ENCODE measurements around the gene CHMP5. TPM values are rescaled to one million over a fixed set of nuclear protein-coding genes. Genes with fewer than 3 reads are reported as not detected.

CHMP5 gene
- polyA plus RNA-seq, 3 donors = 33.5 to 72.5 (median 65.0) TPM

- peaks cover 91 to 100% of the 10 kb centered on the region in 2 donors for H3K36me3 ChIP-seq (replicated peaks in 1 of 2; ENCODE audit: control insufficient read depth in 1 of 2, insufficient read depth in 2 of 2, low read length in 2 of 2)
- DNase-seq = no peak
- H3K9ac ChIP-seq (ENCODE audit: insufficient read depth, low read length, poor library complexity, severe bottlenecking) = no peak overlapping the region
- H3K27me3 ChIP-seq (ENCODE audit: control insufficient read depth in 2 of 2, insufficient read depth in 2 of 2, low read length in 2 of 2) = no peaks in the 10 kb centered on the region
- no peaks in the 10 kb centered on the region for H3K4me1 ChIP-seq (ENCODE audit: control insufficient read depth in 1 of 2, insufficient read depth in 2 of 2, low read length in 2 of 2)
- intact Hi-C loops (cut with micrococcal nuclease) = no loop called here
- H3K27ac Mint-ChIP-seq = no peak overlapping the region
- no peak overlapping the region for H3K4me3 Mint-ChIP-seq
- no peak overlapping the region for H3K4me3 ChIP-seq (replicated peaks in 1 of 3; ENCODE audit: low read depth in 2 of 3, low read length in 3 of 3)
- H3K4me1 Mint-ChIP-seq = no peaks in the 10 kb centered on the region
- no peaks in the 10 kb centered on the region for H3K9me3 Mint-ChIP-seq
- H2AFZ ChIP-seq (ENCODE audit: insufficient read depth, low read depth, low read length, poor library complexity, severe bottlenecking) = no peak overlapping the region
- H3K27ac ChIP-seq (ENCODE audit: low read depth in 1 of 2, low read length in 2 of 2) = no peak overlapping the region
- no peak overlapping the region for H3K4me2 ChIP-seq (replicated peaks; ENCODE audit: extremely low read depth, low read length, poor library complexity, severe bottlenecking)
- H3K9me3 ChIP-seq (replicated peaks in 1 of 2; ENCODE audit: control insufficient read depth in 1 of 2, insufficient read depth in 1 of 2, low read length in 2 of 2) = no peaks in the 10 kb centered on the region
- peaks cover 23% of the 10 kb centered on the region for H3K79me2 ChIP-seq (ENCODE audit: insufficient read depth, low read length)
- no peaks in the 10 kb centered on the region for H3K27me3 Mint-ChIP-seq (ENCODE audit: low read depth in 3 of 3)
- WGBS (ENCODE audit: insufficient coverage) = no CpG with 5 or more reads among the region's 1 CpG
- peaks cover 9% of the 10 kb centered on the region for H4K20me1 ChIP-seq (ENCODE audit: insufficient read depth, low read length)
- TF ChIP-seq, protein P1, sequence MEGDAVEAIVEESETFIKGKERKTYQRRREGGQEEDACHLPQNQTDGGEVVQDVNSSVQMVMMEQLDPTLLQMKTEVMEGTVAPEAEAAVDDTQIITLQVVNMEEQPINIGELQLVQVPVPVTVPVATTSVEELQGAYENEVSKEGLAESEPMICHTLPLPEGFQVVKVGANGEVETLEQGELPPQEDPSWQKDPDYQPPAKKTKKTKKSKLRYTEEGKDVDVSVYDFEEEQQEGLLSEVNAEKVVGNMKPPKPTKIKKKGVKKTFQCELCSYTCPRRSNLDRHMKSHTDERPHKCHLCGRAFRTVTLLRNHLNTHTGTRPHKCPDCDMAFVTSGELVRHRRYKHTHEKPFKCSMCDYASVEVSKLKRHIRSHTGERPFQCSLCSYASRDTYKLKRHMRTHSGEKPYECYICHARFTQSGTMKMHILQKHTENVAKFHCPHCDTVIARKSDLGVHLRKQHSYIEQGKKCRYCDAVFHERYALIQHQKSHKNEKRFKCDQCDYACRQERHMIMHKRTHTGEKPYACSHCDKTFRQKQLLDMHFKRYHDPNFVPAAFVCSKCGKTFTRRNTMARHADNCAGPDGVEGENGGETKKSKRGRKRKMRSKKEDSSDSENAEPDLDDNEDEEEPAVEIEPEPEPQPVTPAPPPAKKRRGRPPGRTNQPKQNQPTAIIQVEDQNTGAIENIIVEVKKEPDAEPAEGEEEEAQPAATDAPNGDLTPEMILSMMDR (IDR thresholded peaks at IDR 0.05) = no peak
- H3K36me3 Mint-ChIP-seq = peaks cover 29 to 58% of the 10 kb centered on the region in 2 donors
These were observed 39.5 kb downstream of the CHMP5 start for GRCh38 chr9:33304362-33304761.

- Histone ChIP-seq H3K36me3 (replicated peaks in 1 of 2; ENCODE audit: control insufficient read depth in 1 of 2, insufficient read depth in 2 of 2, low read length in 2 of 2) (peaks cover 92 to 100% of the 10 kb centered on the region in 2 donors), H4K20me1 (ENCODE audit: insufficient read depth, low read length) (peaks cover 1% of the 10 kb centered on the region), H3K4me1 (ENCODE audit: control insufficient read depth in 1 of 2, insufficient read depth in 2 of 2, low read length in 2 of 2) (no peaks in the 10 kb centered on the region), H3K4me3 (replicated peaks in 1 of 3; ENCODE audit: low read depth in 2 of 3, low read length in 3 of 3) (no peak overlapping the region), H3K79me2 (ENCODE audit: insufficient read depth, low read length) (peaks cover 6% of the 10 kb centered on the region), H3K9me3 (replicated peaks in 1 of 2; ENCODE audit: control insufficient read depth in 1 of 2, insufficient read depth in 1 of 2, low read length in 2 of 2) (no peaks in the 10 kb centered on the region), H3K9ac (ENCODE audit: insufficient read depth, low read length, poor library complexity, severe bottlenecking) (no peak overlapping the region), H3K27me3 (ENCODE audit: control insufficient read depth in 2 of 2, insufficient read depth in 2 of 2, low read length in 2 of 2) (no peaks in the 10 kb centered on the region), H3K27ac (ENCODE audit: low read depth in 1 of 2, low read length in 2 of 2) (no peak overlapping the region), H3K4me2 (replicated peaks; ENCODE audit: extremely low read depth, low read length, poor library complexity, severe bottlenecking) (no peak overlapping the region), H2AFZ (ENCODE audit: insufficient read depth, low read depth, low read length, poor library complexity, severe bottlenecking) (no peak overlapping the region)
- H3K4me1 Mint-ChIP-seq = no peaks in the 10 kb centered on the region
- no peak for DNase-seq
- WGBS (ENCODE audit: insufficient coverage) = 89% methylated on average over 3 of the region's 3 CpGs
- H3K4me3 Mint-ChIP-seq = no peak overlapping the region
- H3K27ac Mint-ChIP-seq = no peak overlapping the region
- peaks cover 22 to 63% of the 10 kb centered on the region in 2 donors for H3K36me3 Mint-ChIP-seq
- H3K9me3 Mint-ChIP-seq = no peaks in the 10 kb centered on the region
- TF ChIP-seq, protein P1 (IDR thresholded peaks at IDR 0.05) = no peak
- no peaks in the 10 kb centered on the region for H3K27me3 Mint-ChIP-seq (ENCODE audit: low read depth in 3 of 3)
- intact Hi-C loops (cut with micrococcal nuclease) = no loop called here
These were observed 41.2 kb downstream of the CHMP5 start for GRCh38 chr9:33306037-33306436.

Data from CD14-positive monocyte (primary cell).